ENCODE measurements around the gene FOXK2. TPM values are rescaled to one million over a fixed set of nuclear protein-coding genes. Genes with fewer than 3 reads are reported as not detected.

FOXK2 gene
- total RNA-seq, 1 experiment from 2014 or later: 57.7 TPM

DNA sequence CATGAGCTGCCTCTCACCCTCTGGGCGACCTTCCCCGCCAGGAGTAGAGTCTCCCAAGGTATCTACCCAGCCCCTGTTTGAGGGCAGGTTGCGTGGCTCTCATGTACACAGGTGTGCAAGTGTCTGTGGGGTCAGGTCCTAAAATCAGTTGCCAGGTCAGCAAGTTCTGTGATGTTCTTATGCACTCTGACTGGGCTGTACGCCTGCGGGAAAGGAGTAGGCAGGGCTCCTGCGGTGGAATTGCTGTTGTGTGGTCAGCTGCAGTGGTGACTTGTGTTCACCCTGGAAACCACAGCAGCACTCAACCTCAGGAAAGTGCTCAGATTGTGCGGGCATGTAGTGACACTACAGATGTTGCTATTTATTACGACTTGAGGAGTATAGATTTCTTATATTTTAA is 41.6 kb upstream of the FOXK2 start:
- H3K9me3 Mint-ChIP-seq: no peaks in the 10 kb centered on the region
- H3K27ac Mint-ChIP-seq: no peak overlapping the region
- ChIA-PET CTCF (interaction anchor here (1.0 kb wide), 1 partner anchor 77 kb away, joined by 3 read pairs; no protein-coding TSS in a partner anchor), POLR2A (no interaction called here)
- H3K36me3 Mint-ChIP-seq: peaks cover 41% of the 10 kb centered on the region
- TF ChIP-seq ZNF263 (CRISPR knock-in tag; IDR thresholded peaks at IDR 0.05; ENCODE audit: low read depth) (no peak), ZBTB21 (CRISPR knock-in tag; IDR thresholded peaks at IDR 0.05; ENCODE audit: borderline replicate concordance) (no peak), ZNF317 (CRISPR knock-in tag; IDR thresholded peaks at IDR 0.05; ENCODE audit: borderline replicate concordance, low read depth) (no peak), NR1H2 (CRISPR knock-in tag; IDR thresholded peaks at IDR 0.05) (no peak), ZNF138 (CRISPR knock-in tag; conservative IDR thresholded peaks at IDR 0.05) (no peak)
- TF ChIP-seq, protein P1, sequence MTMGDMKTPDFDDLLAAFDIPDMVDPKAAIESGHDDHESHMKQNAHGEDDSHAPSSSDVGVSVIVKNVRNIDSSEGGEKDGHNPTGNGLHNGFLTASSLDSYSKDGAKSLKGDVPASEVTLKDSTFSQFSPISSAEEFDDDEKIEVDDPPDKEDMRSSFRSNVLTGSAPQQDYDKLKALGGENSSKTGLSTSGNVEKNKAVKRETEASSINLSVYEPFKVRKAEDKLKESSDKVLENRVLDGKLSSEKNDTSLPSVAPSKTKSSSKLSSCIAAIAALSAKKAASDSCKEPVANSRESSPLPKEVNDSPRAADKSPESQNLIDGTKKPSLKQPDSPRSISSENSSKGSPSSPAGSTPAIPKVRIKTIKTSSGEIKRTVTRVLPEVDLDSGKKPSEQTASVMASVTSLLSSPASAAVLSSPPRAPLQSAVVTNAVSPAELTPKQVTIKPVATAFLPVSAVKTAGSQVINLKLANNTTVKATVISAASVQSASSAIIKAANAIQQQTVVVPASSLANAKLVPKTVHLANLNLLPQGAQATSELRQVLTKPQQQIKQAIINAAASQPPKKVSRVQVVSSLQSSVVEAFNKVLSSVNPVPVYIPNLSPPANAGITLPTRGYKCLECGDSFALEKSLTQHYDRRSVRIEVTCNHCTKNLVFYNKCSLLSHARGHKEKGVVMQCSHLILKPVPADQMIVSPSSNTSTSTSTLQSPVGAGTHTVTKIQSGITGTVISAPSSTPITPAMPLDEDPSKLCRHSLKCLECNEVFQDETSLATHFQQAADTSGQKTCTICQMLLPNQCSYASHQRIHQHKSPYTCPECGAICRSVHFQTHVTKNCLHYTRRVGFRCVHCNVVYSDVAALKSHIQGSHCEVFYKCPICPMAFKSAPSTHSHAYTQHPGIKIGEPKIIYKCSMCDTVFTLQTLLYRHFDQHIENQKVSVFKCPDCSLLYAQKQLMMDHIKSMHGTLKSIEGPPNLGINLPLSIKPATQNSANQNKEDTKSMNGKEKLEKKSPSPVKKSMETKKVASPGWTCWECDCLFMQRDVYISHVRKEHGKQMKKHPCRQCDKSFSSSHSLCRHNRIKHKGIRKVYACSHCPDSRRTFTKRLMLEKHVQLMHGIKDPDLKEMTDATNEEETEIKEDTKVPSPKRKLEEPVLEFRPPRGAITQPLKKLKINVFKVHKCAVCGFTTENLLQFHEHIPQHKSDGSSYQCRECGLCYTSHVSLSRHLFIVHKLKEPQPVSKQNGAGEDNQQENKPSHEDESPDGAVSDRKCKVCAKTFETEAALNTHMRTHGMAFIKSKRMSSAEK (CRISPR knock-in tag; IDR thresholded peaks at IDR 0.05; ENCODE audit: borderline replicate concordance): no peak
- TF ChIP-seq, protein P2, sequence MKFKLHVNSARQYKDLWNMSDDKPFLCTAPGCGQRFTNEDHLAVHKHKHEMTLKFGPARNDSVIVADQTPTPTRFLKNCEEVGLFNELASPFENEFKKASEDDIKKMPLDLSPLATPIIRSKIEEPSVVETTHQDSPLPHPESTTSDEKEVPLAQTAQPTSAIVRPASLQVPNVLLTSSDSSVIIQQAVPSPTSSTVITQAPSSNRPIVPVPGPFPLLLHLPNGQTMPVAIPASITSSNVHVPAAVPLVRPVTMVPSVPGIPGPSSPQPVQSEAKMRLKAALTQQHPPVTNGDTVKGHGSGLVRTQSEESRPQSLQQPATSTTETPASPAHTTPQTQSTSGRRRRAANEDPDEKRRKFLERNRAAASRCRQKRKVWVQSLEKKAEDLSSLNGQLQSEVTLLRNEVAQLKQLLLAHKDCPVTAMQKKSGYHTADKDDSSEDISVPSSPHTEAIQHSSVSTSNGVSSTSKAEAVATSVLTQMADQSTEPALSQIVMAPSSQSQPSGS (CRISPR knock-in tag; IDR thresholded peaks at IDR 0.05; ENCODE audit: borderline replicate concordance, low read depth): no peak
- TF ChIP-seq, protein P3, sequence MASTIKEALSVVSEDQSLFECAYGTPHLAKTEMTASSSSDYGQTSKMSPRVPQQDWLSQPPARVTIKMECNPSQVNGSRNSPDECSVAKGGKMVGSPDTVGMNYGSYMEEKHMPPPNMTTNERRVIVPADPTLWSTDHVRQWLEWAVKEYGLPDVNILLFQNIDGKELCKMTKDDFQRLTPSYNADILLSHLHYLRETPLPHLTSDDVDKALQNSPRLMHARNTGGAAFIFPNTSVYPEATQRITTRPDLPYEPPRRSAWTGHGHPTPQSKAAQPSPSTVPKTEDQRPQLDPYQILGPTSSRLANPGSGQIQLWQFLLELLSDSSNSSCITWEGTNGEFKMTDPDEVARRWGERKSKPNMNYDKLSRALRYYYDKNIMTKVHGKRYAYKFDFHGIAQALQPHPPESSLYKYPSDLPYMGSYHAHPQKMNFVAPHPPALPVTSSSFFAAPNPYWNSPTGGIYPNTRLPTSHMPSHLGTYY (CRISPR knock-in tag; IDR thresholded peaks at IDR 0.05): no peak
- TF ChIP-seq, protein P4, sequence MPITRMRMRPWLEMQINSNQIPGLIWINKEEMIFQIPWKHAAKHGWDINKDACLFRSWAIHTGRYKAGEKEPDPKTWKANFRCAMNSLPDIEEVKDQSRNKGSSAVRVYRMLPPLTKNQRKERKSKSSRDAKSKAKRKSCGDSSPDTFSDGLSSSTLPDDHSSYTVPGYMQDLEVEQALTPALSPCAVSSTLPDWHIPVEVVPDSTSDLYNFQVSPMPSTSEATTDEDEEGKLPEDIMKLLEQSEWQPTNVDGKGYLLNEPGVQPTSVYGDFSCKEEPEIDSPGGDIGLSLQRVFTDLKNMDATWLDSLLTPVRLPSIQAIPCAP (CRISPR knock-in tag; IDR thresholded peaks at IDR 0.05): no peak
- TF ChIP-seq, protein P5, sequence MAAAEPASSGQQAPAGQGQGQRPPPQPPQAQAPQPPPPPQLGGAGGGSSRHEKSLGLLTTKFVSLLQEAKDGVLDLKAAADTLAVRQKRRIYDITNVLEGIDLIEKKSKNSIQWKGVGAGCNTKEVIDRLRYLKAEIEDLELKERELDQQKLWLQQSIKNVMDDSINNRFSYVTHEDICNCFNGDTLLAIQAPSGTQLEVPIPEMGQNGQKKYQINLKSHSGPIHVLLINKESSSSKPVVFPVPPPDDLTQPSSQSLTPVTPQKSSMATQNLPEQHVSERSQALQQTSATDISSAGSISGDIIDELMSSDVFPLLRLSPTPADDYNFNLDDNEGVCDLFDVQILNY (CRISPR knock-in tag; IDR thresholded peaks at IDR 0.05): no peak
- DNase-seq (ENCODE audit: low spot score) (no peak), ATAC-seq (no peak)
- no peak overlapping the region for H3K4me3 Mint-ChIP-seq
- H3K27me3 Mint-ChIP-seq (ENCODE audit: low read depth): no peaks in the 10 kb centered on the region
- no peaks in the 10 kb centered on the region for H3K4me1 Mint-ChIP-seq

DNA sequence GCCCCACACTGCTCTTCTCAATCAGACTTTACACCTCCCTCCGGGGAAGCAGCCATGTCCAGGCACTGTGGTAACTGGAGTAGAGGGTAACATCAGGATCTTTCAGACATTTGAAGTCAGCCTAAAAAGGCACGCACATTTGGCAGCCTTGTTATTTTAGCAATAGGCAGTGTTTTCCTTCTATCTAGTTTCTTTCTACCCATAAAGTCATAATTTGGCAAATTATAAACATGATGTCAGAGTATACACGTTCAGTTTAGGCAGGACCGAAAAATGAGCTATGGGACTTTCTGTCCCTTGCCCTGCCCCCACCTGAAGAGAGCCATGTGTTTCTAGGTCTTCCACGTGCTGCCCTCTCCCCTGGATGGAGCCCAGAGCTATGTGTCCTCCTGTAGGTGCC is 39.9 kb upstream of the FOXK2 start:
- ATAC-seq (no peak), DNase-seq (ENCODE audit: low spot score) (no peak)
- H3K4me3 Mint-ChIP-seq: no peak overlapping the region
- CTCF ChIA-PET: no interaction called here
- no peaks in the 10 kb centered on the region for H3K9me3 Mint-ChIP-seq
- no peak overlapping the region for H3K27ac Mint-ChIP-seq
- peaks cover 41% of the 10 kb centered on the region for H3K36me3 Mint-ChIP-seq
- POLR2A ChIA-PET: no interaction called here
- H3K27me3 Mint-ChIP-seq (ENCODE audit: low read depth): no peaks in the 10 kb centered on the region
- H3K4me1 Mint-ChIP-seq: no peaks in the 10 kb centered on the region
- TF ChIP-seq, protein P6, sequence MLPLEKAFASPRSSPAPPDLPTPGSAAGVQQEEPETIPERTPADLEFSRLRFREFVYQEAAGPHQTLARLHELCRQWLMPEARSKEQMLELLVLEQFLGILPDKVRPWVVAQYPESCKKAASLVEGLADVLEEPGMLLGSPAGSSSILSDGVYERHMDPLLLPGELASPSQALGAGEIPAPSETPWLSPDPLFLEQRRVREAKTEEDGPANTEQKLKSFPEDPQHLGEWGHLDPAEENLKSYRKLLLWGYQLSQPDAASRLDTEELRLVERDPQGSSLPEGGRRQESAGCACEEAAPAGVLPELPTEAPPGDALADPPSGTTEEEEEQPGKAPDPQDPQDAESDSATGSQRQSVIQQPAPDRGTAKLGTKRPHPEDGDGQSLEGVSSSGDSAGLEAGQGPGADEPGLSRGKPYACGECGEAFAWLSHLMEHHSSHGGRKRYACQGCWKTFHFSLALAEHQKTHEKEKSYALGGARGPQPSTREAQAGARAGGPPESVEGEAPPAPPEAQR (CRISPR knock-in tag; IDR thresholded peaks at IDR 0.05): no peak
- TF ChIP-seq ESRRA (CRISPR knock-in tag; IDR thresholded peaks at IDR 0.05; ENCODE audit: borderline replicate concordance): no peak
- TF ChIP-seq, protein P7, sequence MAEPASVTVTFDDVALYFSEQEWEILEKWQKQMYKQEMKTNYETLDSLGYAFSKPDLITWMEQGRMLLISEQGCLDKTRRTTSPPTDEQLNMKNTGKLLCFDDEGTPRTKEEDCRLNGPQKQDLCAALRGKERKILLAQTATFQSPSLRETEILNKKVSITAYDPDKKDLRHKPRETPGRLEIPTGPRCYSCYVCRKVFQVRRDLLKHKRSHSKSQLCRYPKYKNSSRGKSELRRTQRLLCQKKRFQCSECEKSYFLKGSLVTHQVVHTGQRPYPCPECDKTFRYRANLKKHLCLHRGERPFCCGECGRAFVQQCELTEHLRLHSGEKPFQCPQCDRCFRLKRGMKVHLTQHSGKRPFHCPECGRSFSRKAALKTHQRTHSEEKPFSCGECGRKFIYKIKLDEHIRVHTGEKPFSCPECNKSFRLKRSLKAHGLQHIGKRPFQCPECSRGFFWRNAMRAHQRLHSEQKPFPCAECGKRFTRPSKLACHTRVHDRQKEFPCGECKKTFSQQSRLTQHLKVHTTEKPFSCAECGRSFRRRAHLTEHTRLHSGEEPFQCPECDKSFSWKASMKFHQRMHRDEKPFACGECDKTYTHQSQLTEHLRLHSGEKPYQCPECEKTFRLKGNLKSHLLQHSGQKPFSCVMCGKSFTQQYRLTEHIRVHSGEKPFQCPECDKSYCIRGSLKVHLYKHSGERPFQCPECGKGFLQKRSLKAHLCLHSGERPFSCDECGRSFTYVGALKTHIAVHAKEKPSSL (CRISPR knock-in tag; conservative IDR thresholded peaks at IDR 0.05): no peak
- TF ChIP-seq, protein P8, sequence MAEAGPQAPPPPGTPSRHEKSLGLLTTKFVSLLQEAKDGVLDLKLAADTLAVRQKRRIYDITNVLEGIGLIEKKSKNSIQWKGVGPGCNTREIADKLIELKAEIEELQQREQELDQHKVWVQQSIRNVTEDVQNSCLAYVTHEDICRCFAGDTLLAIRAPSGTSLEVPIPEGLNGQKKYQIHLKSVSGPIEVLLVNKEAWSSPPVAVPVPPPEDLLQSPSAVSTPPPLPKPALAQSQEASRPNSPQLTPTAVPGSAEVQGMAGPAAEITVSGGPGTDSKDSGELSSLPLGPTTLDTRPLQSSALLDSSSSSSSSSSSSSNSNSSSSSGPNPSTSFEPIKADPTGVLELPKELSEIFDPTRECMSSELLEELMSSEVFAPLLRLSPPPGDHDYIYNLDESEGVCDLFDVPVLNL (CRISPR knock-in tag; IDR thresholded peaks at IDR 0.05; ENCODE audit: borderline replicate concordance, low read depth): no peak
- TF ChIP-seq, protein P9, sequence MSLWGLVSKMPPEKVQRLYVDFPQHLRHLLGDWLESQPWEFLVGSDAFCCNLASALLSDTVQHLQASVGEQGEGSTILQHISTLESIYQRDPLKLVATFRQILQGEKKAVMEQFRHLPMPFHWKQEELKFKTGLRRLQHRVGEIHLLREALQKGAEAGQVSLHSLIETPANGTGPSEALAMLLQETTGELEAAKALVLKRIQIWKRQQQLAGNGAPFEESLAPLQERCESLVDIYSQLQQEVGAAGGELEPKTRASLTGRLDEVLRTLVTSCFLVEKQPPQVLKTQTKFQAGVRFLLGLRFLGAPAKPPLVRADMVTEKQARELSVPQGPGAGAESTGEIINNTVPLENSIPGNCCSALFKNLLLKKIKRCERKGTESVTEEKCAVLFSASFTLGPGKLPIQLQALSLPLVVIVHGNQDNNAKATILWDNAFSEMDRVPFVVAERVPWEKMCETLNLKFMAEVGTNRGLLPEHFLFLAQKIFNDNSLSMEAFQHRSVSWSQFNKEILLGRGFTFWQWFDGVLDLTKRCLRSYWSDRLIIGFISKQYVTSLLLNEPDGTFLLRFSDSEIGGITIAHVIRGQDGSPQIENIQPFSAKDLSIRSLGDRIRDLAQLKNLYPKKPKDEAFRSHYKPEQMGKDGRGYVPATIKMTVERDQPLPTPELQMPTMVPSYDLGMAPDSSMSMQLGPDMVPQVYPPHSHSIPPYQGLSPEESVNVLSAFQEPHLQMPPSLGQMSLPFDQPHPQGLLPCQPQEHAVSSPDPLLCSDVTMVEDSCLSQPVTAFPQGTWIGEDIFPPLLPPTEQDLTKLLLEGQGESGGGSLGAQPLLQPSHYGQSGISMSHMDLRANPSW (CRISPR knock-in tag; conservative IDR thresholded peaks at IDR 0.05; ENCODE audit: low read depth): no peak
- no peak for TF ChIP-seq NFYB (CRISPR knock-in tag; conservative IDR thresholded peaks at IDR 0.05; ENCODE audit: low read depth)
- TF ChIP-seq EMX1 (CRISPR knock-in tag; IDR thresholded peaks at IDR 0.05): no peak

Measured in WTC11 (cell line).